Colonic mucosa (tissue), 4 donors: ENCODE data around the gene MARCHF9. TPM values are rescaled to one million over a fixed set of nuclear protein-coding genes. Genes with fewer than 3 reads are reported as not detected.

Experiments
- DNase-seq: peaks from one replicate; pipeline ENCODE4 v3.0.0-alpha.2; 2020
- H3K27ac ChIP-seq: fragments of 200-600 bp; one replicate; pipeline ENCODE4 v1.8.0; 2021
- H3K27me3 ChIP-seq: fragments of 200-600 bp; one replicate; pipeline ENCODE4 v1.8.0; 2021
- H3K36me3 ChIP-seq: fragments of 200-600 bp; one replicate; pipeline ENCODE4 v1.8.0; 2021
- H3K4me1 ChIP-seq: fragments of 200-600 bp; one replicate; pipeline ENCODE4 v1.8.0; 2021; ENCODE audit warnings: mild to moderate bottlenecking
- H3K4me3 ChIP-seq: fragments of 200-600 bp; one replicate; pipeline ENCODE4 v1.8.0; 2021
- H3K9ac ChIP-seq, 2 donors: one replicate each; pipeline ENCODE4 v1.7.0; 2013; ENCODE audit warnings: control low read depth in 2 of 2, low read depth in 2 of 2, low read length in 2 of 2
- H3K9me3 ChIP-seq: fragments of 200-600 bp; one replicate; pipeline ENCODE4 v1.8.0; 2021
- intact Hi-C: fragments of 100-400 bp; cut with DNase I; formaldehyde crosslinking; loops from one replicate; pipeline ENCODE4 v1.14.1; 2022
- total RNA-seq, 2 donors: library from RNA; stranded (reverse); fragmentation: NEBNext Ultra II Directional in 1 of 2; extraction: Animal tissue kit (Norgen Biotek cat#: 25700) in 1 of 2; gene quantifications; one replicate each; pipeline ENCODE4 v1.2.1, GENCODE V29; 2021
- TF ChIP-seq, protein P1 (sequence below): fragments of 200-600 bp; IDR thresholded peaks from one replicate; pipeline ENCODE4 v1.8.0; 2022; ENCODE audit warnings: antibody characterized with exemption, mild to moderate bottlenecking
- donor health status: healthy.
- donor health status: DM: no; HTN: no; CAD: no.
- donor health status: DM: no; HTN: no; CAD: no.

Gene MARCHF9
- total RNA-seq, 2 donors from 2014 or later = 10.6 to 14.3 TPM

DNA sequence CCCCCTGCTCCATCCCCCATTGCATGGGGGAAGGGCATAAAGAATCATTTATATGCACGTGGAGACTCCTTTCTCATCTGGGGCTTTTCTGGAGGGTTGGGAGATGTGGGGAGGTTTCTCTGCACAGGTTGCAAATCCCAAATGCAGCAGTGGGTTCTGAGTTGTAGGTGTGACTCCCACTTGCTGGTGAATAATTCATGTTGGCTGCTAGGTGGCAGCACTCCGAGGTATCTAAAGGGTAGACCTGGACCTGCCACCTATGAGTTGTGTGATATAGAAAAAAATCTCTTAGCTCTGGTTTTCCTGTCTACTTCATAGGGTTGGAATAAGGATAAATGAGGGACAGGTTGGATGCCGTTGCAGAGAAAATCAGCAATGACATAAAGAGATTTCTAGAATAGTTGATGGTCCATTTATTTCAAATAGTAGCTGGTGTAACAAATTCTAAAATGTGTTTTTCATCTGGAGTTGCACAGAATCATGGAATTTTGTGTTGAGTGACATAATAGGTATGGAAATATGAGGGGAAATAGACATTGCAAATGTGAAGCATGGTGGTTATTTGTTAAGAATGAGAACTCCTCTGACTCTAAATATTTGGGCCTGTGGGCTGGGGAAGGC, 4.6 kb downstream of the MARCHF9 start:
- no peaks in the 10 kb centered on the region for H3K27me3 ChIP-seq
- H3K4me1 ChIP-seq = no peaks in the 10 kb centered on the region
- intact Hi-C loops = no loop called here
- TF ChIP-seq, protein P1, sequence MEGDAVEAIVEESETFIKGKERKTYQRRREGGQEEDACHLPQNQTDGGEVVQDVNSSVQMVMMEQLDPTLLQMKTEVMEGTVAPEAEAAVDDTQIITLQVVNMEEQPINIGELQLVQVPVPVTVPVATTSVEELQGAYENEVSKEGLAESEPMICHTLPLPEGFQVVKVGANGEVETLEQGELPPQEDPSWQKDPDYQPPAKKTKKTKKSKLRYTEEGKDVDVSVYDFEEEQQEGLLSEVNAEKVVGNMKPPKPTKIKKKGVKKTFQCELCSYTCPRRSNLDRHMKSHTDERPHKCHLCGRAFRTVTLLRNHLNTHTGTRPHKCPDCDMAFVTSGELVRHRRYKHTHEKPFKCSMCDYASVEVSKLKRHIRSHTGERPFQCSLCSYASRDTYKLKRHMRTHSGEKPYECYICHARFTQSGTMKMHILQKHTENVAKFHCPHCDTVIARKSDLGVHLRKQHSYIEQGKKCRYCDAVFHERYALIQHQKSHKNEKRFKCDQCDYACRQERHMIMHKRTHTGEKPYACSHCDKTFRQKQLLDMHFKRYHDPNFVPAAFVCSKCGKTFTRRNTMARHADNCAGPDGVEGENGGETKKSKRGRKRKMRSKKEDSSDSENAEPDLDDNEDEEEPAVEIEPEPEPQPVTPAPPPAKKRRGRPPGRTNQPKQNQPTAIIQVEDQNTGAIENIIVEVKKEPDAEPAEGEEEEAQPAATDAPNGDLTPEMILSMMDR = peak; percentile 43
- no peaks in the 10 kb centered on the region for H3K9me3 ChIP-seq
- no peaks in the 10 kb centered on the region for H3K36me3 ChIP-seq
- no peak overlapping the region for H3K27ac ChIP-seq
- no peak overlapping the region for H3K4me3 ChIP-seq
- no peak overlapping the region for H3K9ac ChIP-seq
- DNase-seq = no peak

DNA sequence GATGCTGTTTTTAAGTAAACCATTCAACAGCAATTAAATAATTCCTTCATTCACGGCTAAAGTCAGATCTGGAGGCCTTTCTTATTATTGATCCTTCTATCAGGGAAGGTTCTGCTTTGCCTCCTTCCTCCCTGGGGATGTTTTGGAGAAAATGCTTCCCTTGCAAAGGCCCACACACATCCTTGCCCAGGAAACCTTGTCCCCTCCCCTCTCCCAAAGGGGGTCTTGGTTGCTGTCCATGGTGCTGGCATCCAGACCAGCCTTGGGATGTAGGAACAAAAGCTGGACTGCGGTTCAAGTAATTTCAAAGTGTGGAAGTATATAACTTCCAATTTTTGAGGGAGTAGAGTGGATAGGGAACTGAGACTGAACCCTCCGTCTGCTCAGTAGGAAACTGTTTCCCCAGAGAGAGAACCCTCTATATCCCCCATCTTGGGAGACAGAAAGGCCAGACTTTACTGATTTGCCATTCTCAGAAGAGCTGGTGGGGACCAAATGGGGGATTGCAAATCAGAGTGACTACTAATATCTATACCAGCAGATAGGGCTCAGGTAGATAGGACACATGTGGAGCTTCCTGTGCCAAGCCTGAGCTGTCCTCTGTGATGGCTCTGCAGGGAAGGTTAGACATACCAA, 5.6 kb downstream of the MARCHF9 start:
- intact Hi-C loops = no loop called here
- Histone ChIP-seq H3K27me3 (peaks cover 9% of the 10 kb centered on the region), H3K36me3 (no peaks in the 10 kb centered on the region), H3K9ac (no peak overlapping the region), H3K4me3 (no peak overlapping the region), H3K27ac (no peak overlapping the region), H3K9me3 (no peaks in the 10 kb centered on the region), H3K4me1 (peaks cover 2% of the 10 kb centered on the region)
- DNase-seq = no peak
- TF ChIP-seq, protein P1 = no peak

DNA sequence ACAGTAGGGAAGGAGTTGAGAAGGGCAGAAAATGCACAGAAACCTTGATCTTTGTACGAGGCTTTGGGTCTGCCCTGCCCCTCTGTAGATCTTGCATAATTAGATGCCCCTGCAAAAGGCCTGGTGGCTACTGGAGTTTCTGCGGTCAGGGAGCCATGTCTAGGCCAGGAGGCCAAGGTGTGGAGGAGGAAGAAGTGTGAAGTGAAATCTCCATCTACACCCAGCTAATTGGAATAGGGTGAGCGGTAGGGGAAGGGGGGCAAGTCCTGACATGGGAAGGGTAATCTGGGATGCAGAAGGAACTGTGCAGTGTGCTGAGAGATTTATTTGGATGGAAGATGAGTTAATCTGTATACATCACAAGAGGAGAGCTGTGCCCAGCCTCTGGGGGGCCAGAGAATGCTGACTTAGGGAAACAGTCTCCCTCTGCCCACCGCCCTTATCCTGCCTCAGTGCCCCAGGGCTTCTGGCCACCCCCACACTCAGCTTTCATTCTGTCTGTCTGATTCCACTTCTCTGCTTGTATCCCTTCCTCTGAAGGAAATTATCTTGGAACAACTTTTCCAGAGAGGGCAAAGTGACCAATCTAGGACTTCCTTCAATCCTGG, 6.6 kb downstream of the MARCHF9 start:
- Histone ChIP-seq H3K4me3 (no peak overlapping the region), H3K9me3 (no peaks in the 10 kb centered on the region), H3K27ac (no peak overlapping the region), H3K36me3 (no peaks in the 10 kb centered on the region), H3K4me1 (peaks cover 8% of the 10 kb centered on the region), H3K9ac (no peak overlapping the region), H3K27me3 (peaks cover 19% of the 10 kb centered on the region)
- TF ChIP-seq, protein P1 = no peak
- intact Hi-C loops = no loop called here
- DNase-seq = no peak

DNA sequence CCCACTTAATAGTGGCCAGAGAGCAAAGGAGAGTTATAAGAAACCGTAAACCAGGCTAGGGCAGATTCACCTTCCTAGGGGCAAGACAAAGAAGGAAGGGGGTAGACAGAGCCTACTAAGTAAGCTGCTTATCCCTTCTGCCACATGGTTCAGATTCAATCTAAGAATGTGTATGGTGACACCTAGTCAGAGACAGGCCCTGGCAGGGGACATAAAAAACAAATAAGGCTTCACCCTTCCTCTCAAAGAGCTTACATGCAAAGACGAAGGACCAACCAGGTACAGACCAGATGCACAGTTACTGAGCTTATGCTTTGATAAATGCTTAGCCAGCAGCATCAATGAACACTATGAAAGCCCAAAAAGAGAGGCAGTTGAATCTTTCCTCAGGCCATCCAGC, 7.6 kb downstream of the MARCHF9 start:
- DNase-seq = no peak
- H3K4me1 ChIP-seq = peaks cover 8% of the 10 kb centered on the region
- no peaks in the 10 kb centered on the region for H3K36me3 ChIP-seq
- H3K27me3 ChIP-seq = peaks cover 25% of the 10 kb centered on the region
- no peaks in the 10 kb centered on the region for H3K9me3 ChIP-seq
- no peak overlapping the region for H3K4me3 ChIP-seq
- TF ChIP-seq, protein P1 = no peak
- intact Hi-C loops = no loop called here
- no peak overlapping the region for H3K27ac ChIP-seq
- no peak overlapping the region for H3K9ac ChIP-seq

DNA sequence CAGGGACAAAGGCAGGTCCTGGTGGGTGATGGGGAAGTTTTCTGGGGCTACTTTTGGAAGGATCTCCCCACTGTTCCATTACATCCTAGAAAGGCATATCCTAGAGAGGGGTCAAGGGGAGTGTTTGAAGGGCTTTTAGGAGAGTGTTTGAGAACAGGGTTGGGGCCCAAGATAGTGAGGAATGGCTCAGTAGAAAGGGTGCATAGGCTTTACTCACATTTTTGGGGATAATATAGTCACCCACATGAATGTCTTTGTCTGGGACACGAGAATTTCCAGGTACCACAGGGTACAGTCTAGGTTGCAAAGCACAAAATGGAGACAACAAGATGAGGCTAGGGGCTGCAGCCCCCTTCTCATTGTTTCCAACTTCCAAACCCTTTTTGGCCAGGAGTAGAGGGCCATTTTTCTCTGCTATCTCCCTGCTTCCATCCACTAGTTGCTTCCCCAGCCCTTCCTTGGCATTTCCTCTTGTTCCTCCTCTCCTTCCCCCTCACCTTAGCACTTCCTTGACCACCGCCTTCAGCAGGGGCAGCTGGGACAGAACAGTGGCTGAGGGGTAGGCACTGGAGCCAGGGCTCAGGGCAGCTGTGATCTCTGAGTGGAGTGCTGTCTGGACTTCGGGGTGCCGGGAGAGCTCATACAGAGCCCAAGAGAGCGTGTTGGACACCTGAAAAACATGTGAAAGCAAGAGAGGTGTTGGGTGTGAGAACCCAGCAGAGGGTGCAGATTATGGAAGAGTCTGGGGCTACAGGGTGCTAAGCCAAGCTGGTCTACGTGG, 9.2 kb downstream of the MARCHF9 start:
- Histone ChIP-seq H3K4me3 (no peak overlapping the region), H3K36me3 (no peaks in the 10 kb centered on the region), H3K9me3 (no peaks in the 10 kb centered on the region), H3K9ac (no peak overlapping the region), H3K27ac (no peak overlapping the region), H3K27me3 (peaks cover 25% of the 10 kb centered on the region), H3K4me1 (peaks cover 8% of the 10 kb centered on the region)
- TF ChIP-seq, protein P1 = no peak
- intact Hi-C loops = no loop called here
- DNase-seq = no peak
